Activated CD4-positive, CD25-positive, alpha-beta regulatory T cell treated with anti-CD3 and anti-CD28 coated beads, Interleukin-2, amount 50 U/mL, for 72 hours (primary cell): Measurements from ENCODE around the gene SAP30BP.

Source experiments
- DNase-seq: peaks from one replicate; pipeline ENCODE4 v3.0.0; 2021

Gene SAP30BP

DNA sequence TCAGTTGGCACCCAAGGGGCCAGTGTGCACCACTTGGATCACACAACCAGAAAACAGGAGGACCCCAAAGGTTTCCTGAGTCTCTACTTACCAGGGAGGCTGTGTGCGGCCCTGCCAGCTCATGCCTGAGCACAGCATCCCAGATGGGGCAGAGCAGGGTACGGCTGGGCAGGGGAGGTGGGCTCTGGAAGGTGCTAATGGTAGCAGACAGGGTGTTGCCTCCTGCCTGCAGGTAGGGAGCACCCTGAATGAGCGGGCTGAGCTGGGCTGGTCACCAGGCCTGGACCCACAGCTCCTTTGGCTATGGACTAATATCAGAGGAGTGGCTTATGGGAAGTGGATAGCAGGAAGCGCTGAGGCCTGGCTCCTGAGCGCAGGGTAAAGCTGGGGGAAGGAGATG is 14.8 kb upstream of the SAP30BP start:
- DNase-seq = no peak

DNA sequence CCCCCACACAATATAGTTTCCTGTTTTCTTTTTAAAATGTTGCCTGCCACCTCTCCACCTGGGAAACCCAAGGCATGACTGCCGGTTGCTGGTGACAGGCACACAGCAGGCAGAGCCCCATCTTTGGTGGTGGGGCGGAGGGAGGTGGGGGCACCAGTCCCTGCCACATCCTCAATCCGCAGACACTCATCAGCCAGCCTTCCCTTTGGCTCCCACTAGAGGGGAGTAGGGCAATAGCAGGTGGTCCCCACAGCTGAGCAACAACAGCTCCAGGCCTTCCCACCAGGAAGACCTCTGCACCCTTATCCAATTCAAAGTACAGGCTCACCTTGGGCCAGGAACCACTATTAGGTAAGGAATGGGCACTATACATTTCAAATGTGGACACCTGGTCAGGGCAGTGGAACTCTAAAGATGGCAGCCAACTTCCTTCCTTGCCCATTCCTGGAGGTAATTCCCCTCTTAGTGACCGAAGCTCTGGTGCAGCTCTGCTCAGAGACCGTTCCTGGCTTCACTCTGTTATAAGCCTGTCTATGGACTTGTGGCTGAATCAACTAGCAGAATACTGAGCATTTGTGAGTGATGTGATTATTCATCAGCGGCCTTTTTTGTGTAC is 14.1 kb upstream of the SAP30BP start:
- no peak for DNase-seq

DNA sequence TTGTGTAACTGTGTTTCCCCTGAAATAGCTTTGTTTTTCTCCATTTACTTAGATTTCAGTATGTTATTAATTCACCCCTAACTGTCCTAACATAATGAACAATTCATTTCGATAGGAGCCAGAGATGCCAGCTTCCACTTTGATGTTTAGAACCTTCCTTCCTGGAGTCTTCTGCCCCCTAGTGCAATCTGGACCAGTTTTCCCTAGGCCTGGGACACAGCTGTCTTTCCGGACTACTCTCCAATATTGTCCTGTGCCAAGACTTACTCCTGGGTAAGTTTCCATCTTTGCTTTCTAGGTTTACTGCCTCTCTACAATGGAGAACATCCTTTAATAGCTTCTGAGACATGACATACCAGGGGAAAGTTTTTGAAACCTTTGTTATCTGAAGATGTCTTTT is 13.0 kb upstream of the SAP30BP start:
- no peak for DNase-seq

DNA sequence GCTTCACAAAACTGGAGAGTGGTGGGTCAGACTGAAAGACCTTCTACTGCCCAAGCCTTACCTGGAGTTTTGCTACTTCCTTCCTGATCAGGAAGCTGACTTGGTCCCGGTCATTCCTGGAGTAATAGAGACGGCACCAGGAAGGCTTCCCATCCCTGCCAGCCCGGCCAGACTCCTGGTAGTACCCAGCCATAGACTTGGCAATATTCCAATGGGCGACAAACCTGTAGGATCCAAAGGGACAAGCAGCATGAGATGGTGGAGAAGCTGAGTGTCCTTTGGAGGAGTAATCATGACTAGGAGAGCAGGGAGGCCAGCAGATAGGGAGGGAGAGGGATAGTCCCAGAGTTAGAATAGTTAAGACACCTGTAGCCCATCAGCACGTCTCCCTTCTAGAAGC is 8.9 kb upstream of the SAP30BP start:
- no peak for DNase-seq

DNA sequence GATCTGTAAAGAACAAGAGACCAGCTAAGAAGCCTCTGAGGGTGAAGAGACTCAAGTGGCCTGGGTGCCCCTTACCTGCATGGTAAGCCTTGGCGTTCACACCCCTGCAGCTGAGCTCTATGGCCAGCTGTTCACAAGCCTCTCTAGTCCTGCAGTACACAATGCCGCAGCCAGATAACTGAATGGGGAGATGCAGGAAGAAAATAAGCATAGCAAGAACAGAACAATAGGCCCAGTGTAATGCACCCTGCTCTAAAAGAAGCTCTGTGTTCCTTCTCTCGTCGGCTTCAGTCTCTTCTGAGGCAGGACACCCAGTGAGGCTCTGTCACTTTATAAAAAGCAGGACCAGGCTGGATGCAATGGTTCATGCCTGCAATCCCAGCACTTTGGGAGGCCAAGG is 5.6 kb upstream of the SAP30BP start:
- DNase-seq = no peak

DNA sequence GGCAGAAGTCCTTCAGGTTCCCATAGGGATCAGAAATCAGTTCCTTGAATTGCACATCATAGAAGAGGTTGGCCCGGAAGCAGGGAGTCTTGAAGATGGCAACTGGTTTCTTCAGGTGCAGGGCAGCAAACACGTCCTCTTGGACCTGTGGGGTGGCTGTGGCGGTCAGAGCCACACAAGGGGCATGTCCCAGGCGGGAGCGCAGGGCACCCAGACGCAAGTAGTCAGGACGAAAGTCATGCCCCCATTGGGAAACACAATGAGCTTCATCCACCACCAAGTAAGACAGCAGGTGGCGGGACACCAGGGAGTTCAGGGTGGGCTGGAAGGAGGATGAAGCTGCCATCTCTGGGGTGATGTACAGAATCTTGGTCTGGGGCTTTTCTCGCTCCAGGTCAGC is 4.6 kb upstream of the SAP30BP start:
- no peak for DNase-seq

DNA sequence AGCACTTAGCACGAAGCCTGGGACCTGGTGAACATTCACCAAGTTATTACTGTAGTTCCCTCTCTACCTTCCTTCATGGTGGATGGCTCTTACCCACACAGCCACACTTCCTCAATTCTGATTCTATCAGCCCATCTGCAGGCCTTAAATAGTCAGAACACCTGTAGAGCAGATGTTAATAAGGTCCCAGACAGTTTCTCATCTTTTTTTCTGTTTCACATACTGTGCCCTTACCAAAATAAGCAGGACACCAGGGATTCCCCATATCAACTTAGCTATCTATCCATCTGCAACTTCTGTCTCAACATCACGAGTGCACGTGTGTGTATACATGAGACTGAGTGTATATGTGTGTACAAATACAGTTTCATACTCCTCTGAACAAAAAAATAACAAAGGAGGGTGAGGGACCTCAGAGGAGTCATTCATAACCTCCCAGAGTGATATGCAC is 3.0 kb upstream of the SAP30BP start:
- DNase-seq = no peak

DNA sequence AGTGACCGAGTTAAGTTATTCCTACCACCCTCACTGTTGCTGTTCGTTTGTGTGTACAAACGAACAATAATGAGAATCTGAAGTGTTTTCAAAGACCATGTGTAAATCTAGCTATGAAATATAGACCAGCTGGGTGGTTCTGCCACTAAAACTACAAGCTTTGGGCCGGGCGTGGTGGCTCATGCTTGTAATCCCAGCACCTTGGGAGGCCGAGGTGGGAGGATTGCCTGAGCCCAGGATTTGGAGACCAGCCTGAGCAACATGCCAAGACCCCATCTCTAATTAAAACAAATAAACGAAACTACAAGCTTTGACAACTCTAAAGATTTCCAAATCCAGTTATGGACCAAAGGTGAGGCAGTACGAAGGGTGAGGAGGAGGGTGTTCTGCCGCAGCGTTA is 1.2 kb upstream of the SAP30BP start:
- no peak for DNase-seq

DNA sequence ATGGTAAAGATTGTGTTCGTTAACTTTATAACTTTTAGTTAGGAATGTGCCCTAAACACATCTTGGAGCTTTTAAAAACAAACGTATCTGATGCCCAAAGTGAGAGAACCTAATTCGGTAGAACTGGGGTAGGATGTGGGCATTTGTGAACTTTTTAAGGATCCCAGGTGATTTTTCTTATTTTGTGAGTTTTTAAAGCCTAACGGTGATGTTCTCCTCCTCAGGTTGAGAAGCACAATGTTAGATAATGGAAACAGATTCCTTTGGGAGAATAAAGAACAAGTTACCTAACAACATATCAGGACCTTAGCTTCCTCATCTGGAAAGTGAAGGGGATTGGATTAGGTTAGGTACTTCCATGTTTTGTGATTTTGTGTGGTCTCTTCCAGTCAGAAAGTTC is 687 bp downstream of the SAP30BP start:
- no peak for DNase-seq

DNA sequence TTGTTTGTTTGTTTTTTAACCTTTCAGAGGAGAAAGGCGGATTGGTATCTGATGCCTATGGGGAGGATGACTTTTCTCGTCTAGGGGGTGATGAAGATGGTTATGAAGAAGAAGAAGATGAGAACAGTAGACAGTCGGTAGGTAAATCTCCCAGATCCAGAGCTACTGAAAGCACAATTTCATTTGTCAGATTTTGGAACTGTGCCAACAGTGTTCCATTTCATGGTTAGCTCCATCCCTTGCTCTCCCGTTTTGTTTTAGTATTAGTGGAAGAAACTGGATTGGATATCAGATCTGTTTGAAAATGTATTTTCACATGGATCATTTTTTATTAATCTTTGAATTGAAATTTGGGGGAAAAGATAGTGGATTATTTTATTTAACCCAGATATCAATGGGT is 1.4 kb downstream of the SAP30BP start:
- DNase-seq = no peak

DNA sequence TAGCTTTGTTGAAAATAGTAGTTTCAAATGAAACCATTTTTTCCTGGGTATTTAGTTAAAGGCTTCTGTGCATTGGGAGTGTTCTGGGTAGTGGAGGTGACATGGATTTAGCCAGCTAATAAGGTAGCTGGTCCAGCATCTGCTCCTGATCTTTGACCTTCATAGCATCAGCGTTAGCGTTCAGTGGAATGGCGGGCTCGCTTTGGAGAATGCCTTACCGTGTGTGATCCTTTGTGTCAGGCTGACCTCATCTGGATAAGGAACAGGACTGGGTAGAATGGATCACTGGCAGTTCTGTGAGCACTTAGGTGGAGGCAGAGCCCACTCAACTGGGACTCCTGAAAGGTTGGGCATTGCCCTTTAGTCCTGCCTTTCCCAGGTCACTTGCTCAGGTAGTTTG is 3.7 kb downstream of the SAP30BP start:
- DNase-seq = no peak

DNA sequence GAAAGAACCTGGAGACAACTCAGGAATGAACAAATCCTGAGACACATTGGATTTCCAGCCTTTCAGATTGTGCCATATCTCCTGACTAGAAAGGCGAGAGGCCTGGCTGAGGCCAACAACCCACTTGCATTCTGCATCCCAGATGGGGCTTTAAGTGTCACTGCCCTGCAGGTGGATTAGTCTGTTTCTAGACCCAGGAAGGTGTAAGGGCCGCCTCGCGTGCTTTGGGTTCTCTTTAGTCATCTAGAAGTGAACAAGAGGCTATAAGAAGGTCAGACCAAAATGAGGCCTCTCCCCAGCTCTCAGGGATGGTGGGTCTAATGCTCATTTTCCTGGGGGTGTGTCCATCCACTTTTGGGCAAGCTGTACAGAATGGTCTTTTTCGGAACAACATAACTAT is 4.9 kb downstream of the SAP30BP start:
- DNase-seq = no peak

DNA sequence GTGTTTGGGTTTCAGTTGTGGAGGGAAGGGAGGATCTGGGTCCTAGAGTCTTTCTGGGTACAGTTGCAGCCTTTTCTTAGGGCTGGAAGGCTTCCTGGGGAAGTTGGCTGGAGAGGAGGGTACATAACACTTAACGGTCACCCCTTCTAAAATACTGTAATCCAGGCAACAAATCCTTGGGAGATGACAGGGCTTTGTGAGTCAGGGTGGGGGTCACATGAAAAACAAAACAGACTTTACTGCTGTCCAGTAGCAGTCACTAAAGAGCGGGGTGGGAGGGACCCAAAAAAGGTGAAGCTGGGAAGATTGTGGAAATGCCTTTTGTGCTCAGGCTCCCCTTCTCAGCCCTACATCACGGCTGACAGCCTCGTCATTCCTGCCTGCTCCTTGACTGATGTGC is 6.3 kb downstream of the SAP30BP start:
- no peak for DNase-seq

DNA sequence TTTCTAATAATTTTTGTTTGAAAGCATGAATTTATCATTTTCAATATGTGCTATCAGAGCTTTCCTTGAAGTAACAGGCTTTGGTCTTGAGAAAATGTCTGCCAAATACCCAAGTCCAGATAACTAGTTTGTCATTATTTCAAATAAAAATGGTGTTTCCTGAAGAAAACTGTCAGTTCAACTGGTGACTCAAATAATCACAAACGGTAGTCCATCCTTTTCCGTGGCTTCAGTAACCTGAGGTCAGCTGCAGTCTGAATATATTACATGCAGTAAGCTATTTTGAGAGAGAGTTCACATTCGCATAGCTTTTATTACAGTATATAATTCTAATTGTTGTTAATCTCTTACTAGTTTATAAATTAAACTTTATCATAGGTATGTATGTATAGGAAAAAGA is 9.3 kb downstream of the SAP30BP start:
- no peak for DNase-seq

DNA sequence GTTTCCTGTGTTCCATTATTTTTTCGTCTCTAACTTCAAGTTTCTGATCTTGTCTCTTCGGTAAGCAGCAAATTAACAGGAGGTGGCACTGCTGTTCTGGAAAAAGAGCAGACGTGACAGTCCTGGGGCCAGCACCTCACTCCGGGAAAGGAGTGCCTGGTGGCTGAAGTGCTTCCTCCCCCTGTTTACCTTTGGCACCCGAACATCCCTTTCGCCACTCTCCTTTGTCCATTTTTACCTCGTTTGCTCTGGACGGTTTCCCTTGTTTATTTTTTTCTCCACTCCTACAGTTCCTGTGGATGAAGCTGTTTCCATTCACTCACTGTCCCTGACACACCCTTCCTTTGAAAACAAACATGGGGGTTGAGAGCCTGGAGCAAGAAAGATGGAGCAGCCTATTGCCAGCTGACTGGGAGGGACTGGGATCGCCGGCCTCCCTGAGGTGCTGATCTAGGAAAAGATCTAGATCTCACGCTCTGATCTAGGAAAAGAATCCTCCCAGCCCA is 12.6 kb downstream of the SAP30BP start:
- DNase-seq = no peak

DNA sequence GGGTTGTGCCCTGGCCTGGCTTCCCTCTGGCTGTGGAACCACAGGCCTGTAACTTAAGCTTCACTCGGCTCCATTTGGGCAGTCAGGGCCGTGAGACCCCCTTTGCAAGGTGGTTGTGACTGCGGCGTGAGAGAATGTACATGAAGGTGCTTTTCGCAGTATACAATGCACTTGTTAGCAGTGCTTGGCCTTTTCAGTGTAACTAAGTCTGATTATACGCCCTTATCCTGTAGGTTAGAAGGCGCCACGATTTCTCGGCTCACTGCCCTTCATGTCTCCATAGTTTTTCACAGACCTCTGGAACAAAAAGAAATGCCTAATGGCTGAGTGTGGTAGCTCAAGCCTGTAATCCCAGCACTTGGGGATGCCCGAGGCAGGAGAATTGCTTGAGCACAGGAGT is 13.3 kb downstream of the SAP30BP start:
- DNase-seq = no peak

DNA sequence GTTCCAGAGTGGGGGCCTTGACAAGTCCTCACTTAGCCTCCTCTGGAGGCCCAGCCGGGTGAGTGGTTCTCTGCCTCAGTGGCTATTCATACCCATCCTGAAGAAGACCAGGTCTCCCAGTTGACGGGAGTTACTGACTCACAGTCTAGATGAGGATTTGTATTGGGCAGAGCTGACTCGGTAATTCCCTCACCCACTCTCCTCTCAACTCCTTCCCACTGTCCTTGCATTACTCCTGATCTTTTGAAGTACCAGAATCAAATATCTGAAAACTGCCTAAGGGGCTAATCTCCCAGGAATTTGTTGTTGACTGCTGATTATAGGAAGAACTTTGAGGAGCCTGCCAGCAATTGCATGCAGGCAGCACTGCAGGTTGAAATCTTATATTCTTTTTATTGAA is 14.2 kb downstream of the SAP30BP start:
- no peak for DNase-seq

DNA sequence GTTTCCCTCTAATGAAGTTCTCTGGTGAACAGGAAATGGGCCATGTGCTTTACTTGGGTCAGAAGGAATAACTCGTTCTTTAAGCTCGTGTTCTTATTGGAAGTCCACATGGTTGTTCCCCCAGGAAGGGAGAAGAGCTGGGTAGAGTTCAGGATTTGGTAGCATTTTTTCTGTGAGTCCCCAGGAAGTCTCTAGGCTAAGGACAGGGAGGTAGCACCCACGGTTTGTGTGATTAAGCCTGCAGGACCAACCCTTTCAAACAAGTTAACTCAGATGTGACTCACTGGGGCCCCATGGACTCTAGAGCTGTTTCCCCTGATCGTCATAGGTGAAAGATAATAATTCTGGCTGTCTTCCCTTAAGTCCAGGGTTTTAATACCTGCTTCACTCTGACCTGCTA is 16.4 kb downstream of the SAP30BP start:
- no peak for DNase-seq

DNA sequence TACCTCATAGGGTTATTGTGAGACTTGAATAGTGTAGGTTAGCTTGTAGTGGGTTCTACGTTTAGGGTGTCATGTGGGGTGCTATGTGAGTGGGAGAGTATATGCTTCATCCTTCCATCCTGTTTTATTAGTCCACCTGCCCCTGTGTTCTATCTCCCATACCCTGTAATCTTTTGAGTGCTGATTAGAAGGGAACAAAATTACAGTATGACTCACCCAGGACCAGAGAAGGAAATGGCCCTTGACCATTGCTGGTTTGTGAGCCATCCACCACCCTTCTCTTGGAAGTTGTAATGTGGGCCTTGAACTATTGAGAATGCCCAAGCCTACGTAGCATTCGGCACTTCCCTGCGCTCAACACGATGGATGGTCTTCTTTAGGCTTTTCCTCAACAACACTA is 17.1 kb downstream of the SAP30BP start:
- DNase-seq = no peak

DNA sequence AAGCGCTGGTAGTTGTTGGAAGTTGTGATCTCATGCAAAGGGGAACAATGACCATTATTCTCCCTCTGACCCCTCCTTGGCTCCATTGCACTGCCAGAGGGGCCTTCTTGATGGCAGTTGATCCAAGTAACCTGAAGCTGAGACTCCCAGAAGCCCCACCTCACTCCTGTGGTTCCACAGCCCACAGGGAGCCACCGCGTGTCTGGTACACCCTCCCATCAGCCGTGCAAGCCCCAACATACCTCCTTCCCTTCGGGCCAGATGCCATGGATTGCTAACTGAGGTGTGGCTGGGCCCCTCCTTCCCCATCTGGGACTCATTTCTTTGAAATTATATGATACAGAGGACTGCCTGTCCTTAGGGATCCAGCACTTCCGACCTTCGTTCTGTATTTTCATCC is 17.8 kb downstream of the SAP30BP start:
- no peak for DNase-seq

DNA sequence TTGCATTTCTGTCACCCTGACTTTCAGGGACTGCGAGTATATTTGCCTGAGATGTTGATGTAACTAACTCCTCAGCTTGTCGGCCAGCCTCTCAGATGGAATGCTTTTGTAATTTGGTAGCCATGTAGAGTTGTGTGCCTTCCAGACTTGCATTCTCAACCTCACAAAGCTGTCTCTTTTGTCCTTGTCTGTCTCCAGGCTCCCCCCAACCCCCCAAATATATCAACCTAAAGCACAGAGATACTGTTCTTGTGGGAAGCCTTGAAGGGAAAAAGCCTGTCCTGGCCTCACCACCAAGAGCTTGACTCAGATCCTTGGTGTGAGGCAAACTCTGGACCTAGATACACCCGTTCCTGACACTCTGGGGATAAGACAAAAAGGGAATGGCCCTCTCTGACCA is 18.4 kb downstream of the SAP30BP start:
- no peak for DNase-seq

DNA sequence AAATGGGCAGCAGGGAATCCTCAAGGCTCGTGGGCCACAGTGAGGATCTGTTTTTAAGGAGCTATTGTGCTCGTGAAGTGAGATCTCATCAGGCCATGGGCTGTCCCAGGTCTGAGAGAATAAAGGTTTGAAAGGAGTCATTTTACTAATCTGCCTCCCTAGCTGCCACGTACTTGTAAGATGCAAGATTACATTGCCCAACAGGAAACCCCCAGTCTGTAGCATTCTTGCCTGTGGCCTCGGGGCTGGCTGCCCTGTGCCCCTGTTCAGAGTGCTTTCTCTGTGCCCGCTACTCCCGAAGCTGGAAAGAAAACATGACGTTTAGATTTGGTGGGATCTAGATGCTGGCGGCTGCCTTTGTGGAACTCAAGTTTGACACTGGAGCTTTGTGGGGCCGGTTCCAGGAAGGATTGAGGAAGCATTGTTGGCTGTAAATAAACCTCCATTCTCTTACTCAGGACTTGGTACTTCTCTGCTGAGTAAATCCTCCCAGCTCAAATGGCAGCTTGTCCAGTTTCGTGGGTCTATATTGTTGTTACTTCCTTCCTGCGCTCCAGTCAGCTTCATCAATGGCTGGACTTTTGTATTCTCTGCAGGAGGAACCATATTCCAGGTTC is 21.2 kb downstream of the SAP30BP start:
- no peak for DNase-seq

DNA sequence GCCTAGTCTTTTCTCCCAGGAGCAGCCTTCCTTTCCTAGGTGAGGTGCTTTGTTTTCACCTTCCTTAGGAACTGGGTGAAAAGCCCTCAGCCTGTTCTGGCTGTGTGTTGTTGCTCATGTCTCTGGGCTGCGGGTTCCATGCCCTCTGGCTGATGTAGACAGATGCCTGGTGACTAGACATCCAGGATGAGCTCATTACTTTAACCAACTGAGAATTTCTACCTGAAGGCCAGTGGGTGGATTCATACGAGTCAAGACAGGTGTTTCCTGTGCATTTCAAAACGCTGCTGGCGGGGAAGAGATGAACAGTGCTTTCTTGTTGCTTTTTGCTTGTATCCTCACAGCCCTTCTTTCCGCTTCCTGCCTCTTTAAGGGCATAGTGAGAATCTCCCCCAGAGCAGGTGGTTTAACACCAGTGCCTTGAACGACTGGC is 22.3 kb downstream of the SAP30BP start:
- no peak for DNase-seq

DNA sequence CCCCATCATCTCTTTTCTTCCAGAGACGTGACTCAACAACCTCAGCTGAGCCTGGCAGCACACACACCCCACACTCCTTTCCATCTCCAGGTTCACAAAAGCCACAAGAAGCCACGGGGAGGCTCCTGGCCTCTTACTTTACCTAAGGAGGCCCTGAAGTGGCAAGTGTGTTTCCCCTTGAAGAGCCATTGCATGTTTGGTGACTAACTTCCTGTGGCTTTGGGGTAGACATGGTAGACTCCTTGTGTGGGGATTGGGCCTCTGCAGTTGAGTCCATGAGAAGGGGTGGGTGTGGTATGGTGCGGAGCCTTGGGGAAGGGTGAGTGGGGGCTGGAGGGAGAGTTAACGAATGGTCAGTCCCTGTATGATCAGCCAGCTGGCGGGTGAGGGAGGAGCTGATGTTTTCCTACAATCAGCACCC is 24.2 kb downstream of the SAP30BP start:
- DNase-seq = no peak
